ENCODE data around the gene PPIL1.

Gene PPIL1

DNA sequence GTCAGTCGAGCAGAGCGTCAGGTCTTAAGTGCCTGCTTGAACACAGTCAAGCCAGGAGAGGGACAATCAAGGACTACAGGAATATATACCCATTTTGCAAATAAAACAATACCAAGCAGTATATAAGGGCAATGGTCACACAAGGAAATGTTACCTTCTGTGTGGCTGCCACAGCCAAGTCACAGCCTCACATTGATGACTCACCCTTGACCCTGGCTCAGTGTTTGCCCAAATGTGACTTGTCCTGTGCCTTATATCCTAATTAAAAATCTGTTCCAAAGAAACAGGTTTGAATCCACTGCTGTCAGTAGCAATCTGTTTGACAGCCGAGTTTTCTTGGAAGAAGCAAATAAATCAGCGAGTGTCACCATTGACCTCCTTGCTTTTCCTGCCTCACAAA is 45.4 kb upstream of the PPIL1 start:
- no peaks in the 10 kb centered on the region for H3F3A ChIP-seq (ENCODE audit: insufficient read depth, low read length)
- H3K4me3 ChIP-seq (ENCODE audit: low read length), result no peak overlapping the region
- no peak overlapping the region for H3K9ac ChIP-seq (ENCODE audit: low read length)
- no peak for DNase-seq
- no peaks in the 10 kb centered on the region for H3K79me2 ChIP-seq (ENCODE audit: low read length)
- H2AFZ ChIP-seq (ENCODE audit: low read length), result no peak overlapping the region
- no peaks in the 10 kb centered on the region for H3K9me2 ChIP-seq (replicated peaks; ENCODE audit: insufficient read depth, low read length)
- H3K27me3 ChIP-seq (replicated peaks; ENCODE audit: insufficient read depth, low read length), result no peaks in the 10 kb centered on the region
- no peaks in the 10 kb centered on the region for H3K36me3 ChIP-seq (replicated peaks; ENCODE audit: insufficient read depth, low read length)
- TF ChIP-seq, protein P1, sequence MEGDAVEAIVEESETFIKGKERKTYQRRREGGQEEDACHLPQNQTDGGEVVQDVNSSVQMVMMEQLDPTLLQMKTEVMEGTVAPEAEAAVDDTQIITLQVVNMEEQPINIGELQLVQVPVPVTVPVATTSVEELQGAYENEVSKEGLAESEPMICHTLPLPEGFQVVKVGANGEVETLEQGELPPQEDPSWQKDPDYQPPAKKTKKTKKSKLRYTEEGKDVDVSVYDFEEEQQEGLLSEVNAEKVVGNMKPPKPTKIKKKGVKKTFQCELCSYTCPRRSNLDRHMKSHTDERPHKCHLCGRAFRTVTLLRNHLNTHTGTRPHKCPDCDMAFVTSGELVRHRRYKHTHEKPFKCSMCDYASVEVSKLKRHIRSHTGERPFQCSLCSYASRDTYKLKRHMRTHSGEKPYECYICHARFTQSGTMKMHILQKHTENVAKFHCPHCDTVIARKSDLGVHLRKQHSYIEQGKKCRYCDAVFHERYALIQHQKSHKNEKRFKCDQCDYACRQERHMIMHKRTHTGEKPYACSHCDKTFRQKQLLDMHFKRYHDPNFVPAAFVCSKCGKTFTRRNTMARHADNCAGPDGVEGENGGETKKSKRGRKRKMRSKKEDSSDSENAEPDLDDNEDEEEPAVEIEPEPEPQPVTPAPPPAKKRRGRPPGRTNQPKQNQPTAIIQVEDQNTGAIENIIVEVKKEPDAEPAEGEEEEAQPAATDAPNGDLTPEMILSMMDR (IDR thresholded peaks at IDR 0.05; ENCODE audit: low read length), result no peak
- TF ChIP-seq EZH2phosphoT487 (IDR thresholded peaks at IDR 0.05; ENCODE audit: low read length) (no peak), EZH2 (optimal IDR thresholded peaks at IDR 0.05; ENCODE audit: low read depth, low read length) (no peak)
- H3K4me1 ChIP-seq (ENCODE audit: low read length), result no peaks in the 10 kb centered on the region
- no peaks in the 10 kb centered on the region for H4K20me1 ChIP-seq (ENCODE audit: insufficient read depth, low read length)
- H3K4me2 ChIP-seq (ENCODE audit: low read depth, low read length), result no peak overlapping the region
- H3K9me3 ChIP-seq (replicated peaks; ENCODE audit: insufficient read depth, low read length), result no peaks in the 10 kb centered on the region
- H3K27ac ChIP-seq (ENCODE audit: low read length), result no peak overlapping the region

DNA sequence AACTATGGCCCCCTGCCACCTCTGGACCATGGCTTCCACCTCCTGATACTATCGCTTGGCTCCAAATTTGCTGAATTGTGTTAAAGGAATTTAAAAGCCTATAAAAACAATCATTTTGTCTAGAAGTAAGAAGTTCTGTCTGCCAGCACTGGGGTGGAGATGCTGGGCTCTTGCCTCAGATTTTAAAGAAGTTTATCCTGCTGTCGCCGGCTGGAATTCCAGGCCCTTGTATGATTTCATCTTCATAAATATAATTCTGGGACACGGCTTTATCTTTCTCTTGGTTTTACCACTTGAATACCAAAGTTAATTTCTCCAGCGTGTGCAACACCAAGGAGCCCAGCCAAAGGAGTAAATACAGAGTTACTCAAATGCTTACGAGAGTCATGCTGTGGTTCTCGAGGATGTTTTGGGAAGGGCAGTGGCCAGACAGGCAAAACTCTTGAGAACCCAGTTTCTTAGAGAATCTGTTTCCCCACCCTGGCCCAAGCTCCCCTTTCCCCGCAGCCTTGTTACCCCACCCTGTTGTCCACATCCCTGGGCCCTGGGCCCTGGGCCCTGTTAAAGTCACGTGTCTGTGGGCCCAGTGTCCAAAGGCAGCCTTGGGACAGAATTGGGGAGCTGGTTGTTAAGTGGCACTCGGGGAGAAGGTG is 43.1 kb upstream of the PPIL1 start:
- peaks cover 5% of the 10 kb centered on the region; the same call in 1 of the 2 replicates for H4K20me1 ChIP-seq (ENCODE audit: insufficient read depth, low read length)
- no peaks in the 10 kb centered on the region for H3K9me2 ChIP-seq (replicated peaks; ENCODE audit: insufficient read depth, low read length)
- DNase-seq, result no peak
- H3K36me3 ChIP-seq (replicated peaks; ENCODE audit: insufficient read depth, low read length), result no peaks in the 10 kb centered on the region
- no peak for TF ChIP-seq EZH2 (optimal IDR thresholded peaks at IDR 0.05; ENCODE audit: low read depth, low read length)
- TF ChIP-seq, protein P1 (IDR thresholded peaks at IDR 0.05; ENCODE audit: low read length), result no peak
- TF ChIP-seq EZH2phosphoT487 (IDR thresholded peaks at IDR 0.05; ENCODE audit: low read length), result no peak
- no peaks in the 10 kb centered on the region for H3K79me2 ChIP-seq (ENCODE audit: low read length)
- H3K9me3 ChIP-seq (replicated peaks; ENCODE audit: insufficient read depth, low read length), result no peaks in the 10 kb centered on the region
- H3K27ac ChIP-seq (ENCODE audit: low read length), result no peak overlapping the region
- H3K4me1 ChIP-seq (ENCODE audit: low read length), result peaks cover 8% of the 10 kb centered on the region
- H3F3A ChIP-seq (ENCODE audit: insufficient read depth, low read length), result peaks cover 3% of the 10 kb centered on the region; the same call in 1 of the 2 replicates
- H3K4me3 ChIP-seq (ENCODE audit: low read length), result no peak overlapping the region
- no peak overlapping the region for H3K9ac ChIP-seq (ENCODE audit: low read length)
- no peak overlapping the region for H2AFZ ChIP-seq (ENCODE audit: low read length)
- no peak overlapping the region for H3K4me2 ChIP-seq (ENCODE audit: low read depth, low read length)
- H3K27me3 ChIP-seq (replicated peaks; ENCODE audit: insufficient read depth, low read length), result no peaks in the 10 kb centered on the region

DNA sequence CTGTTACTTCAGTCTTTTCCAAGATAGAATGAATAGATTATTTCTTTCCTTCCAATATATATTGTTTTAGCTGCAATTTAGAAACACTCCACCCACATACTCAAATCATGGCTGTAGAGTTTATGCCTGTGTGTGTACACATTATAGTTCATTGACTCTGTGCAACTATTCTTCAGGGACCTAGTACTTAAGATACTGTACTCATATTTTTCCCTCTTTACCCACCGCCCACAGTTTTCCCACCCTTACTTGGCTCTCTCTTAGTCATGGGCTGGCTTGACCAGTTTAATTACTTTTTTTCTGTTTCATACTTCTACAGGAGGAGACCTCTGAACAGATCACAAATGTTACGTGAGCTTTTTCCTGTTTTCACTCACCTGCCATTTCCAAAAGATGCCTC is 41.5 kb upstream of the PPIL1 start:
- no peak overlapping the region for H3K4me2 ChIP-seq (ENCODE audit: low read depth, low read length)
- H3K9me2 ChIP-seq (replicated peaks; ENCODE audit: insufficient read depth, low read length), result no peaks in the 10 kb centered on the region
- TF ChIP-seq, protein P1 (IDR thresholded peaks at IDR 0.05; ENCODE audit: low read length), result no peak
- TF ChIP-seq EZH2phosphoT487 (IDR thresholded peaks at IDR 0.05; ENCODE audit: low read length) (no peak), EZH2 (optimal IDR thresholded peaks at IDR 0.05; ENCODE audit: low read depth, low read length) (no peak)
- H3K79me2 ChIP-seq (ENCODE audit: low read length), result no peaks in the 10 kb centered on the region
- H4K20me1 ChIP-seq (ENCODE audit: insufficient read depth, low read length), result peaks cover 5% of the 10 kb centered on the region; the same call in 1 of the 2 replicates
- no peak overlapping the region for H3K4me3 ChIP-seq (ENCODE audit: low read length)
- H3F3A ChIP-seq (ENCODE audit: insufficient read depth, low read length), result peaks cover 15% of the 10 kb centered on the region
- no peak overlapping the region for H3K9ac ChIP-seq (ENCODE audit: low read length)
- no peak for DNase-seq
- H3K36me3 ChIP-seq (replicated peaks; ENCODE audit: insufficient read depth, low read length), result no peaks in the 10 kb centered on the region
- H3K9me3 ChIP-seq (replicated peaks; ENCODE audit: insufficient read depth, low read length), result no peaks in the 10 kb centered on the region
- peaks cover 22% of the 10 kb centered on the region for H3K4me1 ChIP-seq (ENCODE audit: low read length)
- no peaks in the 10 kb centered on the region for H3K27me3 ChIP-seq (replicated peaks; ENCODE audit: insufficient read depth, low read length)
- H2AFZ ChIP-seq (ENCODE audit: low read length), result no peak overlapping the region
- no peak overlapping the region for H3K27ac ChIP-seq (ENCODE audit: low read length)

Measured in MM.1S (cell line).